GM18873 (cell line): ENCODE measurements around the gene DSCAML1.

Experiments used
- ATAC-seq: cut with Tn5 transposase; IDR thresholded peaks from one replicate; pipeline ENCODE4 v1.9.1; 2021; ENCODE audit warnings: mild to moderate bottlenecking, moderate library complexity, moderate number of reproducible peaks; ENCODE audit not compliant: unreplicated experiment, low FRiP score

Gene DSCAML1

GRCh38 chr11:117795638-117796455, 1.2 kb downstream of the DSCAML1 start:
- no peak for ATAC-seq

DNA sequence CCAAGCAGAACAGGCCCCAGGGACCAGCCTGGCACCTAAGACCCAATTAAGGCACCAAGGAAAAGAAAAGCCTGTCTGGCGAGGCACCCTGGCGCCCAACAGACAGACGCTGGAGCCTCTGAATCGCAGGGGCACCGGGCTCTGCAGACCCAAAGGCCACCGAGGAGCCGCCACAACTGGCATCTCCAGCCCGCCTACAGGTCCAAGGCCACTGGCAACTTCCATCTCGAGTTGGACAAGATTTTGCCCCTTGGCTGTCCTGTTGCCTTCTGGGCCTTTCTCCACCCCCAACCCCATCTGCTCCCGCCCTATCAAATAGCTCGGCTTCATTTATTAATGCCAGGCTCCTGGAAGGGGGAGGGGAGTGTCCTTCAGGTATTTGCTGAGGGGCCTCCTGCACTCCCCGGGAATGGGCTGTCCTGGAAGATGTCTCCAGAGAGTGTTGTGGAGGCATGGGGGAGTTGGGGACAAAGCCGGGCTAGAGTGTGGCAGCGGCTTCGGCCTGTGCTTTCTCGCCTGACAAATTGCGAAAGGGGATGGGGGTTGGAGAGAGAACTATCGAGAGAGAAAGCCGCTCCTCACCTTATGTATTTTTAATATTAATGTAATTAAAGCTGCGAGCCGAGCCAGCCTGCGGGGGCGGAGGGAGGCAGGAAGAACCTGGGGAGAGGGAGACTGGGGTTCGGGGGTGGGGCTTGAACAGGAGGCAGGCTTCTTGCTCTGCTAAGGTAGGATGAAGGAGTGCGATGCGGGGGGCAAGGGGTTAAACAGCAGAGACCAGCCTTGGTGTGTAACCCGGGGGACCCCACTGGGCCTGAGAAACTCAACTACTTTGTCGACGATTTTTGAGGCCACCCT, 2.0 kb downstream of the DSCAML1 start:
- ATAC-seq = no peak

- ATAC-seq = no peak
These were observed 2.9 kb downstream of the DSCAML1 start for GRCh38 chr11:117794135-117794534.

- no peak for ATAC-seq
These were observed 3.4 kb downstream of the DSCAML1 start for GRCh38 chr11:117793583-117793982.

- no peak for ATAC-seq
These were observed 4.0 kb downstream of the DSCAML1 start for GRCh38 chr11:117792992-117793391.

GRCh38 chr11:117792241-117792640, 4.8 kb downstream of the DSCAML1 start:
- no peak for ATAC-seq

GRCh38 chr11:117790279-117790678, 6.7 kb downstream of the DSCAML1 start:
- no peak for ATAC-seq

DNA sequence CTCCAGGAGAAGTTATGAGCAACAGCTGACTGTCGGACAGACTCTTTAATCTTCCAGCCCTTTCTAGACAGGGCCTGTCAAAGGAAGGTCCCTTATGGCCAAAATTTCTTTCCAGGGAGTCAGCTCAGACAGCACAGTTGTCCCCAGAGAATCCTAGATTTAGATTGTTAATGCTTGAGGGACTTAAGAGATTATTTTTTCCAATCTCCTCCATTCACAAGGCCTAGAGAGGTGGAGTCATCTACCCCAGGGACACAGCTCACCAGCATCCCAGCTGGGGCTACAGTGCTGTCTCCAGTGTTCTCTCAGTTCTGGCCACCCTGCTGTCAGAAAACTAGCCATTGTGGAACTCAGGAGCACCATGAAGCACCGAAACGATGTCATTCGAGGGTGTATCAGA, 7.8 kb downstream of the DSCAML1 start:
- ATAC-seq = no peak

DNA sequence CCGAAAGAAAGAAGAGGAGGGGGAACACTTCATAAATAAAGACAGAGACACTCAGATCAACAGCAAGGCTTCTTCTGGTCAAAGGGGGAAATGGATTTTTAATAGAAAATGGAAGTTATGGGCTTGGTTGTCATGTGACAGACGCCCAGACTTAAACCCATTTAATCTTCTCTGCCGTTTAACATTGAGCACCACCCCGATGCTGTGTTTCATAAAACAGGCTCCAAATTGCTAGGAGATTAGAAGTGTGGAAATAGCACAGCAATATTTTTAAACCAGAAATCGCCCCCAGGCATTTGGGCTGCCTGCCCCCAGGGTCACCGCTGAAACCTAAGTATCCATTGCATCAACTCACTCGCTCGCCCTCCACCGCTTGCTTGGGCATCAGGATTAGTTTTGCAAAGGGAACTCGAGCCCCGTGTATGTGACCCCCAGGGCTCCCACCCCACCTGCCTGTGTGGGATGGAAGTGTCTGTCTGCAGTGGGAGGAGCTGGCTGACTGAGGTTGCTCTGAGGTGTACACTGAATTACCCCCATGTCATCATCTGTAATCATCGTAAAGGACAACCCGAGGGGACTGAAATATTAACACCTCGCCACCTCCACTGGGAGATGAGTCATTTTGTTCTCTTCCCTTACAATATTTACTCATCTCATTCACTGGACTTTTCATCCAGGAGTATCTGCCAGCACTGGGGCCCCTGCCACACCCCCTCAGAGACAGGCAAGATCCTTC, 10.7 kb downstream of the DSCAML1 start:
- ATAC-seq = no peak

DNA sequence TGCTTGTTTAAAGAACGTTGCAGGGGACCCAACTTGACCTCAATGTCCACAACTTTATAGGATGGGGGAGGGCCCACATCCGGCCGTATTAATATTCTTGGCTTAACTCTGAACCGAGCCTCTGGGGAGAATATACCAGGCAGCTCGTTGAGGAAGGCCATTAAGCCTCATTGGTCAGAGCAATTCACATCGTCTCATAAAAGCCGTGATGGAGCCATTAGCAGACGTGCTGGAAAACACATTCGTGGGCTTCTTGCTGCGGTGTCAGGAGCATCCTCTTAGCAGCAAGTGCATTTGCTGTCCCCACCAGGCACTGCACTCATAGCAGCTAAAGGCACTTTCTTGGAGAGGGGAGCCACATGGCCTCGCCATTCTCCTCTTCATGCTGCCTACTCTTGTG, 14.9 kb downstream of the DSCAML1 start:
- ATAC-seq = no peak

DNA sequence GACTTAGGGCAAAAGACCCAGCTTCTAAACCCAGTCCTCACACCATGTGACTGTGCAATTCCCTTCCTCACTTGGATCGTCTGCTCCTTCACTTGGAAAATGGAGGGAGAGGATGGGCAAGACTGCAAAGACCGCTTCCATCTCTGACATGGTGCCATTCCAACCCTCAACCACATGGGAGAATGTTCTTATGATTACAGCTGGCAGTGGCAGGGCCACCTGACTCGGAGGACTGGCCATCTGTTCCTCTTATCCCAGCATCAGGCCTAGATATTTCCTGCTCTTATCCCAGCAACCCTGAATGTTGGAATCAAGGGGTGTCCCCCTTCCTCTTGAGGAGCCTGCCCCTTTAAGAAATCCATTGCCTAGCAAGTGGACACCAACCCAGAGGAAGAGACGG, 15.4 kb downstream of the DSCAML1 start:
- ATAC-seq = no peak

DNA sequence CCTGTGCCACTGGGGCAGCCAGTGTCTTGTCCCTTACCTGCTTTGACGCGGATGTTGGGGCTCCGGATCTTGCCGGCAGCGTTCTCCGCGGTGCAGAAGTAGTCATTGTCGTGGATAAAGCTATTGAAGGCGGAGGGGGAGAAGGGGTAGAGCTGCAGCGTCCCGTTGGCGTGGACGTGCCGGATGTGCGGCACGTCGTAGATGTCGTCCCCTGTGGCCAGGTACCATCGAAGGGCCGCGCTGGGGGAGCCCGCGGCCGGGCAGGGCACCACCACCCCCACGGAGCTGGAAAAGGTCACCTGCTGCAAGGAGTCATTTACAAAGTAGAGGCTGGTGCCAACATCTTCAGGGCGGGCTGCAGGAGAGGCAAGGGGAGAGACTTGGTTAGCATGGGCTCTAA, 16.6 kb downstream of the DSCAML1 start:
- ATAC-seq = no peak

DNA sequence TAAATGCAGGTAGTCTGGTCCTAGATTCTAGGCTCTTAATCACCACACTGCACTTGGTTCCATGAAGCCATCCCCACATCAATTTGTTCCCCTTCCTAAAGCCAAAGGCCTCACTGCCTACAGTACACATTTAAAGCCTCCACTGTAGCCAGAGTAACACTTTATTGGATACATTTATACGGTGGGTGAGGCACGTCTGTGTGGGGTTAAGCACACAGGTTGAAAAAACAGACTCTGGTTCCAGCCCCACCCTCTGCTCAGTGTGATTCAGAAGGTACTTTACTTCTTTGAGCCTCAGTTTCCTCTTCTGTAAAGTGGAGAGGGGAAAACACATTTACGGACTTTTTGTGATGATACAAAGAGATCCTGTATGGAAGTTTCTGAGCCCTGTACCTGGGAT, 22.5 kb downstream of the DSCAML1 start:
- no peak for ATAC-seq

DNA sequence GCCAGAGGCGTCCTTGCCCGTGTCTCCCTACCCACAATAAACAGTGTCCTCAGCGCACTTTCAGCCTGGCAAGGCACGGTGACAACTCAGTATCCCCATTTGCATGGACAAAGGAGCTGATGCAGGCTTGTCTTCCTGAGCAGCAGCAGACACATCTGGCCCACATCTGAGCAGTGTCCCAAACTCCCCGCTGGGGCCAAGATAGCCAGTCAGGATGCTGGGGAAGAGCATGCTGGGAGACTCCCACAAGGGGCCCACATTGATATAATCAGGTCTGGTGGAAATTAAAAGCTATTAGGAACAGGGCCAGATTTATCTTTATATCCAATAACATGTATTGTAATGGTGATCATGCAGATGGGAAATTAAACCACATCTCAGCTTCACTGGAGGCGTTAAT, 24.7 kb downstream of the DSCAML1 start:
- ATAC-seq = no peak

GRCh38 chr11:117771841-117772240, 25.2 kb downstream of the DSCAML1 start:
- ATAC-seq = no peak

DNA sequence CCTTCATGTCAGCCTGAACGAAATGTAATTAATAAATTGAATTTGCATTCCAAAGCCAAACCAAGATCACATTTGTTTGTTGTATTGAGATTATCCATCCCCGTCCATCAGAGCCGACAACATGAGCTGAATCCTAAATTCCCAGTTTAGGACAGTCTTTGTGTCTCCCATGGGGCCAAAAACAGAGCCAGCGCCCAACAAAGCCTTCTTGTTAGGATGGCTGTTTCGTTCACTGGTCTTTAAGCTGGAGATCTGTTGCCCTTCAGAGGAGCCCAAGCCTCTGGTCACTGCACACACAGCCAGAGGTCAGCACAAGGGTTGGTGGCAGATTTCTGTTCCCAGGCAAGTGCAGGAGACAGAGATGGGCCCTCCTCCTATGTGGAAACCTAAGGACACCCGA, 25.8 kb downstream of the DSCAML1 start:
- ATAC-seq = no peak

GRCh38 chr11:117770061-117770460, 27.0 kb downstream of the DSCAML1 start:
- no peak for ATAC-seq

DNA sequence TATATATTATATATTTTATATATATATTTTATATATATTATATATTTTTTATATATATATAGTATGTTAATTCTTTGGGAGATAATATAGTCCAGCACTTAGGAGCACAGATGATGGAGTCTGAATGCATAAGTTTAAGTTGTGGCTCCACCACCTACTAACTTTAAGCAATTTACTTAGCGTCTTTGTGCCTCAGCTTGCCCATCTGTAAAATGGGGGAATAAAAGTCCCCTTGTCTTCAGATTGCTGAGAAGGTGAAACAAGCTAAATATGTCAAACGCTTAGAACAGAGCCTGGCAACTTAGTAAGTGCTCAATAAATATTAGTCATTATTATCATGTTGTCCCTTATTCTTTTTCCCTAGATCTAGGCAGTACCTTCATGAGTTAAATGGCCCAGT, 27.5 kb downstream of the DSCAML1 start:
- ATAC-seq = no peak

GRCh38 chr11:117768506-117768905, 28.5 kb downstream of the DSCAML1 start:
- no peak for ATAC-seq

DNA sequence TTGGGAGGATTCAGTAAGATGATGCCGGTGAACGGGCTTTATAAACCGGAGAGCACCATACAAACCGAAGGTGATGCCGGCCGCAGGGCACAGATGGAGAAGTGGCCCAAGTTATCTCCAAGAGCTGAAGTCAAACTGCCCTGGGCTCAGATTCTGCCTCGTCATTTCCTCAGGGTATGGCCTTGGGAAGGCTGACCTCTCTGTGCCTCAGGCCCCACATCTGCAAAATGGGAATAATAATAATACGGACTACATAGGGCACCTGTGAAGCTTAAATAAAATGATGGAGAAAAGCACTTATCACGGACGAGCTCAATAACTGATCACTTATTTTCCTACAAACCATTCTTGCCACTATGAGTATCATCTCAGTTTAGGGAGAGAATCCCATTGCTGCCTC, 29.9 kb downstream of the DSCAML1 start:
- ATAC-seq = no peak

GRCh38 chr11:117766576-117766975, 30.4 kb downstream of the DSCAML1 start:
- no peak for ATAC-seq
